Globus pallidus (tissue), 1 donor: Measurements from ENCODE around the gene INTS12.
"Not testable (repeated sequence)": the region's sequence is repeated elsewhere in the genome, so short reads cannot be mapped to it uniquely, and the experiment has no call there.

Source experiments
- DNase-seq: peaks from one replicate; pipeline ENCODE4 v3.0.0-alpha.2; 2015; ENCODE audit warnings: low spot score

INTS12 gene

DNA sequence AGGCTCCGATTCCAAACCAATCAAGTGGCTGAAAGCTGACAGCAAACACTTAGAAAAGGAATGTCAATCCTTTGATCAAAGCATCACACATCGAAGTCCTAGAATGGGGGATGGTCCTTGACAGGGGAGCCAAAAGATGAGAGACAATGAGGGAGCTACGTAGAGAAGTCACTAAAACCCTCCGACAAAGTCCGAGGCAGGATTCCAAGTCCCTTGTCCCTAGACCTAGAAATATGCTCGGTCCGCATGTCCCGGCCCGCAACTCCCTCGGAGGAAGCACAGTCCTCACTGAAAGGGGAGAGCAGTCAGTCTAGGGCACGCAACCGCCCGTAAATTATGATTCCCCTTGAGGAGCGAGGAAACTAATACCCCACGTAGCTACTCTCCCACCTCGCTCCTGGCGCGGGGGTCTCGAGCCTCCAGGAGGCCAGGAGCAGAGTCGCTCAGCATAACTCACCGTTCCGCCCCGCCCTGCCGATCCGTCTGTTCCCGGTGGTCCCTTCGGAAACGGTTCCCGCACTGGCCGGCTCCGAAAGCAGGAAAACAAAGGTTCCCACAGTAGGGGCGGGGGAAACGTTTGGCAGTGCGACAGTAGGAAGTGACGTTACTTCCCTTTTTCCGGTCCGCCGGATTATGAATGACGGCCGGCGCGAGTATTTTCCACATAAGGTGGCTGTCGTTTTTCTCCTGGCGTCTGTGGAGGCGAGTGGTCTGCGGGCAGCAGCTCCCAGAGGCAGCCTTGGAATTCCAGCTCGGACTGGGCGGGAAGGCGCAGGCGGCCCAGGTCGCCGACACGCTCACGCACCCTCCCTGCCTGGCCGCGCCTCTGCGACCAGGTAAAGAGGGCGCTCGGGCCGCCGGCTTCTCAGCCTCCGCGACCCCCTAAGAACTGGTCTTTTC, at the start of gene INTS12, which contains the start of gene GSTCD:
Gene INTS12, minus strand, starts transcription at position 509 of the 900 bp plus-strand sequence. CDS start 8,684 bp downstream, outside the sequence.
Gene GSTCD, plus strand, starts transcription at position 604 of the 900 bp plus-strand sequence. CDS start 8,830 bp downstream, outside the sequence.
- DNase-seq = peak; percentile 90

- no peak for DNase-seq
Measured at GRCh38 chr4:105755375-105755774, 46.9 kb upstream of the INTS12 start.

GRCh38 chr4:105753361-105753760, 44.9 kb upstream of the INTS12 start:
- no peak for DNase-seq

DNA sequence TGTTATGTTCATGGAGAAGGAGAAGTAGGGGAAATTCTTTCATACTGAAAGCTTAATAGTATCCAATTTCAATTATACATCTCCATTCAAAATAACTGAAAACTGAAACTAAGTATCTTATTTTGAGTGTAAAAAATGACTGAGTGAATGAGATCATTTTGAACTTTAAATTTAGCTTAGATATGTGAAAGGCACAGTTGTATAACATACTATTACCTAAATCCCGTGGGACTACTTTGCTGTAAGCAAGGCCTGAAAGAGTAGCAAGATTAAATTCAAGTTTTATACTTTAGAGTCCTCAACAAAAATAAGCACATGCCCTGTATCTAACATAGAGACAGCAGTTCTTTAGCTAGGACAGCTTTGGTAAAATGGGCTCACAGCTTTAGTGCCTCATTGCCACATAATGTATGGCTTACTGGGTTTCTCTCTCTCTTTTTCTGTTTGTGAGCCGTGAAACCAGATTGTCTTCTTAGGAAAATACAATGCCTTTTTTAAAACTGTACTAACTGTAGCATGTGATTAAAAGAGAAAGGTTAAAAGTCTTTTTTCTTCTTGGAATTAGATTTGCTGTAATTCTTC, 43.3 kb upstream of the INTS12 start:
- DNase-seq = no peak

DNA sequence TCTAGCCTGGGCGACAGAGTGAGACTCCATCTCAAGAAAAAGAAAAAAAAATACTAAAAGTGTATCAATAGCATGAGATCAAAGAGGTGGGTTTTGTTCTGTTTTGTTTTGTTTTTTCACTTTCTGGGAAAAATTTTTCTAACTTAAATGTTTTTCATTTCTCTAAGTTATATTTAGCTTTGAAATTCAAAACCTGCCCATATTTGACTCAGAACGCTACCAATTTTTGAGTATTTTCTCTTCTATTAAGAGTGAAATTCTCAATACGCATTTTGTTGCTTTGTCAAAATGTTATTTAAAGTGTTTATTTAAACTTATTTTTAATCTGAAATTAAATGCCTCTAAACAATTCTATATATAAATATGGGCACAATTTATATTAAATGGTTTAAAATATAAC, 39.7 kb upstream of the INTS12 start:
- no peak for DNase-seq

DNA sequence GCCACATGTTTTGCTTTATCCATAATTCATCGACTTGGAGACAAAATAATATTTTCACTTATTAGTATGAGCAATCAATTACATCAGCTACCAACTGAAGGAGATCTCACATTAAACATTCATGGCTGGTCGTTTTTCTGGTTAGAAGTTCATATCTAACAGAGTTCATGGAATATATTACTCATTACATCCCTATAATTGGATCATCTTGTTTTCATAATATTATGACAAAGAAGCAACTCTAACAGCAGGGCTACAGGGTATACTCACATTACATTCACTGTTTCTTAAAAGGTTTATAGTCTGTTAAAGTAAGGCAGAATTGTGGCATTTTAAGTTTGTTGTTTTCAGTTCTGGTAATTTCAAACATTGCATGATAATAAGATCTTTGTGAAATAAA, 33.1 kb upstream of the INTS12 start:
- DNase-seq = no peak

DNA sequence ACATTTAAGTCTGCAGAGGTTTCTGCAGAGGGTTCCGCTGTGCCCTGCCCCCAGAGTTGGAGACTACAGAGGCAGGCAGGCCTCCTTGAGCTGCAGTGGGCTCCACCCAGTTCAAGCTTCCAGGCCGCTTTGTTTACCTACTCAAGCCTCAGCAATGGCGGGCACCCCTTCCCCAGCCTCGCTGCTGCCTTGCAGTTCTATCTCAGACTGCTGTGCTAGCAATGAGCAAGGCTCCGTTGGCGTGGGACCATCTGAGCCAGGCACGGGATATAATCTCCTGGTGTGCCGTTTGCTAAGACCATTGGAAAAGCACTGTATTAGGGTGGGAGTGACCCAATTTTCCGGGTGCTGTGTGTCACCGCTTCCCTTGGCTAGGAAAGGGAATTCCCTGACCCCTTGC, 26.7 kb upstream of the INTS12 start:
- DNase-seq = not testable (repeated sequence)

- DNase-seq = not testable (repeated sequence)
Measured at GRCh38 chr4:105729895-105730294, 21.4 kb upstream of the INTS12 start.

DNA sequence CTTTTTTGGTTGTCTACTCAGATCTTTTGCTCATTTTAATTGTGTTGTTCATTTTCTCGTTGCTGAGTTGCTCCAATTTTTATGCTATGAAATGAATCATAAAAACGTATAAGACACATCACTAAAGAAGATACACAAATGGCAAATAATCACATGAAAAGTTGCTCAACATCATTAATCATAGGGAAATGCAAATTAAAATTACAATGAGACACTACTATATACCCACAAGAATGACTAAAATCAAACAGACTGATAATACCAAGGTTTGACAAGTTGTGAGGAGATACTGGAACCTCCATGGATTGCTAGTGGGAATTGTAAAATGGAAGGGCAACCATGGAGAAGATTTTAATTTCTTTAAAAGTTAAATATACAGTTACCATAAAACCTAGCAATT, 17.1 kb upstream of the INTS12 start:
- no peak for DNase-seq

- no peak for DNase-seq
Measured at GRCh38 chr4:105719204-105719603, 10.7 kb upstream of the INTS12 start.

GRCh38 chr4:105715692-105716278, 7.3 kb upstream of the INTS12 start:
- DNase-seq = peak; percentile 30

GRCh38 chr4:105714932-105715331, 6.4 kb upstream of the INTS12 start:
- no peak for DNase-seq

- no peak for DNase-seq
Measured at GRCh38 chr4:105714071-105714521, 5.6 kb upstream of the INTS12 start.

- no peak for DNase-seq
Measured at GRCh38 chr4:105712766-105713165, 4.3 kb upstream of the INTS12 start.

GRCh38 chr4:105710678-105711077, 2.2 kb upstream of the INTS12 start:
- no peak for DNase-seq

DNA sequence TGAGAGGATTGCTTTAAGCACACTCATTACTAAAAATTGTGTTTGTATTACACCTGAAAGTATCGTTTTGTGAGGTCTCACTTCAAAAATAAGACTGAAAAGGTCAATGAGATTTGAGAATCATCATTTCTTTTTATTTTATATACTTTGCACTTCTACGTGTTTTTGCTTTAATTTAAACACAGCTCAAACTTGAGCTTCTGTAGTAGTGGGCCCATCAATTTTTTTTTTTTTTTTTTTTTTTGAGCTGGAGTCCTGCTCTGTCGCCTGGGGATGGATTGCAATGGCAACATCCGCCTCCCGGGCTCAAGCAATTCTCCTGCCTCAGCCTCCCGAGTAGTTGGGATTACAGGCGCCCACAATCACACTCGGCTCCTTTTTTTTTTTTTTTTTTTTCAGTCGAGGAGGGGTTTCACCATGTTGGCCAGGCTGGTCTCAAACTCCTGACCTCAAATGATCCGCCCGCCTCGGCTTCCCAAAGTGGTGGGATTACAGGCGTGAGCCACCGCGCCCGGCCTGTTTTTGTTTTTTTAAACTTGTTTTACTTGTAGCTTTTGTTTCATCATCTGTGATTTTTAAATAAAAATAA, 1.6 kb upstream of the INTS12 start:
- DNase-seq = no peak

DNA sequence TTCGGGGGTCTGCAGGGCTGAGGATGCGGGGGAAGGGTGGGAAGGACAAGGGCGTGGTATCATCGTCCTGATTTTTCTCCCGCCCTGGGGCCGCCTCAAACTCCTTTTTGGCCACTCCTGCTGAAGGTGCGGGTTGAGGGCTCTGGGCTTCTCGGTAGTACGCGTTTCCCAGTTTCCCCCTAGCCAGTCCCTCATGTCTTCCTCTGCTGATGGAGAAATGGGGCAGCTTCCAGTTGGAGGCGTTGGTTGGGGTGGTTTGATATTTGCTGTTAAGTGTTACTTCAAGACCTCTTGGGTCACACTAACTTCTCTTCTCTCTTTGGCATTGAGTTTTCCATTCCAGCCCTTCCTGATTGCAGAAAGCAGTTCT, 577 bp upstream of the INTS12 start:
- no peak for DNase-seq

DNA sequence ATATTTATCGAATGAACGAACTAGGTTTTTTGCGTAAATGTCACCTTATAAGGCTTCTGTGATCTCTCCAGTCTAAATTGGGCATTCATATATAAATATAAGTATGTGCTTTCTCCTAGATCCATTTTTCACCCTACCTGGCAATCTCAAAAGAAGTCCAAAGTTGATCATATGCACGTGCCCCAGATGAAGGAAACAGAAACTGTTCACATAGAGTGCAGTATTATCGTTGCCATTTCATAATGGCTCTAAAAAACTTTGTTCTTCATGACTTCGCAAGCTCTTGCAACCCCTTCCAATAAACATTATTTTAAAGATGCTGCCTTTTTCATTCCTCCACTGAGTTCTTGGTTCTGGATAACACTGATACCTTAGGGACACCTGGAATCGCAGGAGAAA, 708 bp downstream of the INTS12 start:
- DNase-seq = no peak

- no peak for DNase-seq
Measured at GRCh38 chr4:105698607-105699006, 9.9 kb downstream of the INTS12 start.

- not testable (repeated sequence) for DNase-seq
Measured at GRCh38 chr4:105695832-105696231, 12.7 kb downstream of the INTS12 start.

DNA sequence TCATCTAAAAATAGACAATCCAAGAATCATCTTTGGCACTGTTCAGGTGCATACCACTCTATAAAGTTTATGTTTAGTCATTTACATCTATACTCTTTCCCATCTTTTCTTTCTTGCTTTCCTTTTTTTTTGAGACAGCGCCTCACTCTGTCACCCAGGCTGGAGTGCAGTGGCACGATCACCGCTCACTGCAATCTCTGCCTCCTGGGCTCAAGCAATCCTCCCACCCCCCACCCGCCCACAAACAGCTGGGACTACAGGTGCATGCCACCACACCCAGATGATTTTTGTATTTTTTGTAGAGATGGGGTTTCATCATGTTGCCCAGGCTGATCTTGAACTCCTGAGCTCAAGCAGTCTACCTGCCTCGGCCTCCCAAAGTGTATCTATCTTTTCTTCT, 13.7 kb downstream of the INTS12 start:
- DNase-seq = not testable (repeated sequence)

- no peak for DNase-seq
Measured at GRCh38 chr4:105686571-105686970, 21.9 kb downstream of the INTS12 start.
